Neural cell (in vitro differentiated cells): ENCODE results near the gene GPRC5B.

Experiments
- CTCF ChIP-seq: fragments of 450-650 bp; IDR thresholded peaks from 2 replicates; pipeline ENCODE4 v1.5.1; 2014; ENCODE audit warnings: antibody characterized with exemption, mild to moderate bottlenecking, moderate library complexity; ENCODE audit not compliant: poor library complexity, severe bottlenecking
- EZH2 ChIP-seq: fragments of 200-600, 300-800 bp; shearing (Covaris generic), sonication (generic); IDR thresholded peaks from 2 replicates; pipeline ENCODE4 v1.6.1; 2014; ENCODE audit warnings: antibody characterized with exemption, low read length, borderline replicate concordance, mild to moderate bottlenecking; ENCODE audit not compliant: insufficient read depth, poor library complexity, severe bottlenecking
- MXI1 ChIP-seq: fragments of 450-650 bp; conservative IDR thresholded peaks from 2 replicates; pipeline ENCODE4 v1.6.1; 2014; ENCODE audit warnings: antibody characterized with exemption, mild to moderate bottlenecking; ENCODE audit not compliant: poor library complexity, severe bottlenecking
- SMC3 ChIP-seq: fragments of 450-650 bp; conservative IDR thresholded peaks from 2 replicates; pipeline ENCODE4 v1.6.1; 2014; ENCODE audit warnings: antibody characterized with exemption, mild to moderate bottlenecking, moderate library complexity; ENCODE audit not compliant: poor library complexity
- TAF1 ChIP-seq: IDR thresholded peaks from 2 replicates; pipeline ENCODE4 v1.6.1; 2012; ENCODE audit warnings: low read depth

- TF ChIP-seq EZH2 (no peak), CTCF (no peak), TAF1 (no peak), MXI1 (no peak), SMC3 (peak; percentile 13)
These were observed 14.9 kb upstream of the GPRC5B start for GRCh38 chr16:19899605-19899955.
